ENCODE measurements around the gene DOCK3.

GRCh38 chr3:51274052-51274451, 599.3 kb downstream of the DOCK3 start:
- TF ChIP-seq CTCF (IDR thresholded peaks at IDR 0.05; ENCODE audit: low read depth, low read length, poor library complexity, severe bottlenecking) (no peak), EZH2phosphoT487 (IDR thresholded peaks at IDR 0.05; ENCODE audit: borderline replicate concordance, low read length) (no peak)

All from DOHH2 (cell line).